Muscle layer of duodenum (tissue), 2 donors: ENCODE data around the gene GRID1.

Experiments
- H3K27ac ChIP-seq: one replicate; pipeline ENCODE4 v1.7.0; 2013; ENCODE audit warnings: mild to moderate bottlenecking, low read length
- H3K27me3 ChIP-seq: one replicate; pipeline ENCODE4 v1.7.0; 2013; ENCODE audit warnings: low read depth, mild to moderate bottlenecking, control low read depth, low read length
- H3K36me3 ChIP-seq, 2 donors: one replicate each; pipeline ENCODE4 v1.7.0; 2013; ENCODE audit warnings: low read length in 2 of 2, control low read depth in 1 of 2, mild to moderate bottlenecking in 1 of 2; ENCODE audit not compliant: insufficient read depth in 2 of 2, control insufficient read depth in 1 of 2
- H3K4me1 ChIP-seq, 2 donors: one replicate each; pipeline ENCODE4 v1.7.0; 2013; ENCODE audit warnings: low read length in 2 of 2, mild to moderate bottlenecking in 2 of 2, control low read depth in 1 of 2, moderate library complexity in 1 of 2; ENCODE audit not compliant: insufficient read depth in 2 of 2, control insufficient read depth in 1 of 2
- H3K4me3 ChIP-seq, 2 donors: one replicate each; pipeline ENCODE4 v1.7.0; 2013; ENCODE audit warnings: low read length in 2 of 2, low read depth in 1 of 2, mild to moderate bottlenecking in 1 of 2
- H3K9me3 ChIP-seq, 2 donors: one replicate each; pipeline ENCODE4 v1.7.0; 2013; ENCODE audit warnings: low read length in 2 of 2, control low read depth in 1 of 2, mild to moderate bottlenecking in 1 of 2; ENCODE audit not compliant: control insufficient read depth in 1 of 2
- donor health status: healthy.

The GRID1 gene

DNA sequence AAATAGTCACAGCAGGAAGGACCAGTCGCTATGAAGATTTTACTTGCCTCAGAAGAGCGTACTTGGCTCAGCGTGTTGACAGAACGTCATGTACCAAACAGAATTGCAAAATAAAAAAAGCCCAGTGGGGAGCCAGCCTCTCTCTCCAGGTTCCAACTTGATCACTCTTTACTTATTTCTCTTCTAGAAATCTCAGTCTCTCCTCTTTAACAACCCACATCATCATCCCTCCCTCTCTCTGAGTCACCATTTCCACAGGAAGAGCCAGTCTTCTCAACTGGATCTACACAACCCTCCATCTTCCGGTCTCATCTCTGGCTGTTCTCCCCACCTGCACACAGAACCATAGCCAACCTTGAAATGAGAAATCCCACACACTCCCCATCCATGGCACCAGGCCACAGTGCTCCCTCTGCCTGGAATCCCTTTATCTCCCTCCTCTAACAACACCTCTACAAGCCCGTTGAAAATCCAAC, 718.3 kb downstream of the GRID1 start:
- Histone ChIP-seq H3K27ac (no peak overlapping the region), H3K27me3 (no peaks in the 10 kb centered on the region), H3K9me3 (no peaks in the 10 kb centered on the region), H3K4me3 (no peak overlapping the region), H3K4me1 (peaks cover under 1 to 5% of the 10 kb centered on the region in 2 donors), H3K36me3 (no peaks in the 10 kb centered on the region)

- Histone ChIP-seq H3K4me1 (peaks cover 5 to 7% of the 10 kb centered on the region in 2 donors), H3K27me3 (no peaks in the 10 kb centered on the region), H3K4me3 (no peak overlapping the region), H3K27ac (no peak overlapping the region), H3K36me3 (no peaks in the 10 kb centered on the region), H3K9me3 (no peaks in the 10 kb centered on the region)
Measured at GRCh38 chr10:85647741-85648140, 718.9 kb downstream of the GRID1 start.

DNA sequence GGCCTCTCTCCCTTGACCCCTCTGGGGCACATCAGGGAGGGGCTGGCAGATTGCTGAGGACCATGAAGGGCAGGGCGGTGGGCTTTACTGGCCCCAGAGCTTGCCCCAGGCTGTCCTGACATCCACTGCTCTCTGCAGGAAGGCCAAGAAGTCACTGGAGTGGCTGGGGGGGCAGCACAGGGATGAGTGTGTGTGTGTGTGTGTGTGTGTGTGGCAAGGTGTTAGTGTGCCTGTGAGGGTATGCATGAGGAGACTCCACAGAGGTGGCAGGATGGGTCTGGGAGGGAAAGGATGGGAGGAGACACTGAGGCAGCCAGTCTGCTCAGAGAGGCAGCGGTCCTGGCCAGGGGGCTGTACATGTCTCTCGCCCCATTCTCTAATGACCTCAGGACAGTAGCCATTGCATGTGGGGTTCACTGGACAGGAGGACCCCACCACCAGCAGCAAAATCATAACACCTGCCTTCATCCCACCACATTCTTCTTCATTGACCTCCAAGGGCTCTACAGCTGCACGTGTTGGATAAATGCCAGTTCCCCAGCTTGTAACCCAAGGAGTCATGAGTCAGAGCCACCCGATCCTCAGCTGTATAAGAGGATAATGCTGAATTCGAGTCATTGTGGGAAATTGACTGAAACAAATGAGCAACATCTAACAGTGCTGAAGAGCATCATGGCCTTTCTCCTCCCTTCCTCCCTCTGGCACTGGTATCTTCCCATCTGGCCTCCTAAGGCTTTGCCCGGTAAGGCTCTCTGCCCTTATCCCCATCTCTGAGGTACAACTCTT, 720.5 kb downstream of the GRID1 start:
- Histone ChIP-seq H3K27me3 (no peaks in the 10 kb centered on the region), H3K27ac (no peak overlapping the region), H3K4me3 (no peak overlapping the region), H3K4me1 (peaks cover 5 to 8% of the 10 kb centered on the region in 2 donors), H3K9me3 (no peaks in the 10 kb centered on the region), H3K36me3 (no peaks in the 10 kb centered on the region)

- Histone ChIP-seq H3K27ac (no peak overlapping the region), H3K4me3 (no peak overlapping the region), H3K27me3 (no peaks in the 10 kb centered on the region), H3K36me3 (no peaks in the 10 kb centered on the region), H3K4me1 (peaks cover 5 to 8% of the 10 kb centered on the region in 2 donors), H3K9me3 (no peaks in the 10 kb centered on the region)
Measured at GRCh38 chr10:85645053-85645452, 721.5 kb downstream of the GRID1 start.

DNA sequence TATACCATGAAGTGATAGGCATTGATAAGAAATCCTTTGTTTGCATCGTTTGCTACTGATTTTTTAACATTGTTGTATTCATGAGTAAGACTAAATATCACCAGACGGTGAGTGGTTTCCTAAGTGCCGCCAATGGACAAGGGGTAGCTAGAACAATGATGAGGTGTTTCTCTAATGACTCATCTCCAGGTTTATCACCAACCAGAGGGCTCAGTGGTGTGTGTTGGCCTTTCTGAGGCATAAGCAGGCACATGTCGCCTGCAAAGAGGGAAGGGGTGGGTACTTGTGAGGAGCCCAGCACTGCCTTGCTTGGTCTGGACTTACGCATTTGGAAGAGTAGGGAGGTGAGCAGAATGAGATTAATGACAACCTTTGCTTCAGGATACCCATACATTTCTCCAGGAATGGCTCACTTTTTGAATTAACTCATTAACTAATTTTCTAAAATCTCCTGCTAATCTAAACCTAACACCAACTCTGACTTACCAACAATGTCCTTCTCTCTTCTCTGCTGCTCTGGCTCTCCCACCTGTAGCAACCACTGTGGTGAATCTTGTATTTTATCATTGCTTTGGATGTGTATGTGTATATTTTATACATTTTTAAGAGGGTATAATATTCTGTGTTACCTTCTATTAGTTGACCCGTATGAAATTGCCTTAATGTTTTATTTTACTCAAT, 722.6 kb downstream of the GRID1 start:
- Histone ChIP-seq H3K4me3 (no peak overlapping the region), H3K36me3 (no peaks in the 10 kb centered on the region), H3K27me3 (no peaks in the 10 kb centered on the region), H3K4me1 (peaks cover 0 to 8% of the 10 kb centered on the region in 2 donors), H3K9me3 (no peaks in the 10 kb centered on the region), H3K27ac (no peak overlapping the region)

DNA sequence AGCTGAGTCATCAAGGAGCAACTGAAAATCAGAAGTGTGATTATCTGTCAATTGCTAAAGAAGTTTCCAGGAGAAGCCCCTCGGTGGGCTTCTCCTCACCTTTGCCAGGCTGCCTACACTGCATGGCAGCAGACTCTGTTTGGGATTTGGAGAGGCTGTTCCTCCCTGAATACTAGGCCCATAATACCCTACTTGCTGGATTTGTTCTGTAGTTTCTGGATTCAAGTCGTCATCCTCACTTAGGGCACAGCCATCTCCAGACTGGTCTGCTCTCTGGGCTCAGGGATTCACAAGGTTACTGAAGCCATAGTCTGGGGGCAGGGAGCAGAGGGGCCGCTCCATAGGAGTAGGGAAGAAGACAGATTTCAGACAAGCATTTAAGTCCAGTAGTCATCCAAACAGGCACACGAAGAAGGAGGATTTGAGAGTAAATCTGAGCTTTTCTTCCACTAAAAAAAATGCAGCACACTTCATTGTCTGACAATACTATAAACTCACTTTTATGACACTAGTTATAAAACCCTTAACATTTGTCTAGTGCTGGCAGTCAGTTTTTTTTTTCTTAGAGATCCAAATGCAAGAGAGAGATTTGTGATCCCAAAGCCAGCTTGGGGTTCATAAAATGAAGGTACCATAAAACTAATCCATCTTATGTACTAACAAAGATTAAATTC, 723.3 kb downstream of the GRID1 start:
- H3K4me1 ChIP-seq, result peaks cover 0 to 8% of the 10 kb centered on the region in 2 donors
- no peaks in the 10 kb centered on the region for H3K27me3 ChIP-seq
- H3K27ac ChIP-seq, result no peak overlapping the region

DNA sequence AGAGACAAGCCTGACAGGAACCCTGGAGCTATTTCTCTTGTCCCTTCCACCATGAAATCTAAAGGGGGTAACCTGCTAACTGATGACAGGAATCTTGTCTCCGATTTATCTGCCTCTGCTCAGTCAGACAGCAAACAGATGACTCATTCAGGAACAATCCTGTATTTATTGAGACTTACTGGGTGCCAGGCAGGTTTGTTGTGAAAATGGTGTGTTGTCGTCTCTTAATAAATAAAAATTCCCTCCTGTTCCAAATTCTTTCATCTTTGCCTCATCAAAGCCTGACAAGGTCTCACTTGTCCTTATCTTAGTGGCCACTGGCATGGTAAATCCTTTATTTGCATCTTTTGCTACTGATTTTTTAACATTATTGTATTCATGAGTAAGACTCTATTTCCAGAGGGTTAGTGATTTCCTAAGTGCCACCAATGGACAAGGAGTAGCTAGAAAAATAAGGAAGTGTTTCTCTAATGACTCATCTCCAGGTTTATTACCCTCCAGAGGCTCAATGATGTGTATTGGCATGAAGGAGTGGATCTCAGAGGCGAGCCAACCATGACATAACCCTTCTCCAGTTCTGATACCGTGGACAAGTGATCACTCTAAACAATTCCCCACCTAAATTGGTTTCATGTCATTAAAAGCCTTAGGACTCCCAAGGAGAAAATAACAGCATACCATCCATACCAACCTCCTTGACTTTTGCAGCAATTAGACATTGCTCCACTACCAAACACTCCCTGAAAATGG, 724.0 kb downstream of the GRID1 start:
- Histone ChIP-seq H3K9me3 (no peaks in the 10 kb centered on the region), H3K27me3 (no peaks in the 10 kb centered on the region), H3K4me3 (no peak overlapping the region), H3K36me3 (no peaks in the 10 kb centered on the region), H3K4me1 (peaks cover 0 to 8% of the 10 kb centered on the region in 2 donors), H3K27ac (no peak overlapping the region)

More for the DNA sequence above, 723.3 kb downstream of the GRID1 start:
- Histone ChIP-seq H3K9me3 (no peaks in the 10 kb centered on the region), H3K36me3 (no peaks in the 10 kb centered on the region), H3K4me3 (no peak overlapping the region)

- H3K27me3 ChIP-seq, result no peaks in the 10 kb centered on the region
- H3K36me3 ChIP-seq, result no peaks in the 10 kb centered on the region
- peaks cover 0 to 8% of the 10 kb centered on the region in 2 donors for H3K4me1 ChIP-seq
- no peak overlapping the region for H3K27ac ChIP-seq
- no peak overlapping the region for H3K4me3 ChIP-seq
- no peaks in the 10 kb centered on the region for H3K9me3 ChIP-seq
Measured at GRCh38 chr10:85642082-85642420, 724.5 kb downstream of the GRID1 start.

DNA sequence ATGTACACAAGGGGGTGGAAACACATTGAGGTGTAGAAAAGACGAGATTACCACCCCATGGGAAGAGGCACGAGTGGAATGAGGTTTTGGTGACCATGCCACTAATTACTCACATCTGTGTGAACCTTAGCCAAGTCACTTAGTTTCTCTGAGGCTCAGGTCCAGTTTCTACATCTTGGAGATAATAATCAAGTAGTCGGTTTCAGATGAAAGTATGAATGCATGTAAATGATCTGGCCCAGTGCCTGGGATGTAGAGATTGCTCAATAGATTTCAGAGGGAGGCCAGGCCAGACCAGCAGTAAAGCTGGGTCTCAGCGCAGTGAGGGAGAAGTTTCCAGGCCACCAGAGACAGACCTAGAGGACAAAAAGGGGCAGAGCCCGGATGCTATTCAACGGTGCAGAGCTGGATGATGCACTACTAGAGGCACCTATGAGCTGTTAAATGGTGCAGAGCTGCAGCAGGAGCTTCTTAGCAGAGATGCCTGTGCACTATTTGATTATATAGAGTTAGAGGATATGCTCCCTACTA, 725.1 kb downstream of the GRID1 start:
- Histone ChIP-seq H3K4me1 (peaks cover 0 to 8% of the 10 kb centered on the region in 2 donors), H3K27ac (no peak overlapping the region), H3K9me3 (no peaks in the 10 kb centered on the region), H3K4me3 (no peak overlapping the region), H3K36me3 (no peaks in the 10 kb centered on the region), H3K27me3 (no peaks in the 10 kb centered on the region)

GRCh38 chr10:85638797-85639196, 727.8 kb downstream of the GRID1 start:
- Histone ChIP-seq H3K36me3 (no peaks in the 10 kb centered on the region), H3K4me1 (peaks cover 0 to 8% of the 10 kb centered on the region in 2 donors), H3K9me3 (no peaks in the 10 kb centered on the region), H3K27me3 (no peaks in the 10 kb centered on the region), H3K4me3 (no peak overlapping the region), H3K27ac (no peak overlapping the region)
